Esophagus squamous epithelium (tissue), 5 donors: ENCODE measurements around the gene CDKL5. TPM values are rescaled to one million over a fixed set of nuclear protein-coding genes. Genes with fewer than 3 reads are reported as not detected.

Experiments
- DNase-seq: peaks from one replicate; lab custom pipeline; 2025; lab: John Stamatoyannopoulos, UW
- H3K27ac ChIP-seq, 4 donors: fragments of 200-600 bp; sonication (generic); one replicate each; pipeline ENCODE4 v1.5.1; 2016 to 2019; ENCODE audit warnings: mild to moderate bottlenecking in 1 of 4
- H3K27me3 ChIP-seq, 4 donors: fragments of 200-600 bp; sonication (generic); 1 replicate in 3 of 4; 2 replicates in 1 of 4; pipeline versions ENCODE4 v1.5.1 to v1.6.0; 2017 to 2021; ENCODE audit warnings: antibody characterized with exemption in 1 of 4
- H3K36me3 ChIP-seq, 3 donors: fragments of 200-600 bp; sonication (generic); one replicate each; pipeline ENCODE4 v1.5.1; 2016 to 2019
- H3K4me1 ChIP-seq, 3 donors: fragments of 200-600 bp; sonication (generic); one replicate each; pipeline ENCODE4 v1.5.1; 2017 to 2019
- H3K4me3 ChIP-seq, 4 donors: fragments of 200-600 bp; sonication (generic); 1 replicate in 3 of 4; 2 replicates in 1 of 4; pipeline ENCODE4 v1.5.1; 2016 to 2019; ENCODE audit warnings: mild to moderate bottlenecking in 2 of 4, moderate library complexity in 1 of 4
- H3K9me3 ChIP-seq, 3 donors: fragments of 200-600 bp; sonication (generic); one replicate each; pipeline ENCODE4 v1.5.1; 2016 to 2019
- POLR2A ChIP-seq, 4 donors: fragments of 450-650 bp; IDR thresholded peaks; one replicate each; pipeline ENCODE4 v1.6.1; 2017; ENCODE audit warnings: antibody characterized with exemption in 4 of 4, mild to moderate bottlenecking in 4 of 4, moderate library complexity in 3 of 4
- WGBS, 2 donors: methylation state at CpG; one replicate each; pipeline ENCODE4 v1.1.5; 2018; 5-methylcytosine and 5-hydroxymethylcytosine counted together
- intact Hi-C: fragments of 100-400 bp; cut with DNase I; formaldehyde crosslinking; loops from one replicate; pipeline ENCODE4 v1.15.0; 2022
- total RNA-seq, 4 donors: library from RNA; depleted of rRNA; stranded (reverse); fragments of >200 nt; gene quantifications; one replicate each; pipeline ENCODE4 v1.1.0, GENCODE V29; 2016
- TF ChIP-seq, protein P1 (sequence below), 6 experiments: fragments of 450-650 bp in 4 of 6; fragments of 200-600 bp in 2 of 6; sonication (generic) in 2 of 6; IDR thresholded peaks; one replicate each; pipeline ENCODE4 v1.5.1; 2016 to 2019; ENCODE audit warnings: antibody characterized with exemption in 6 of 6, mild to moderate bottlenecking in 4 of 6, moderate library complexity in 4 of 6
- donor health status: DM: yes; HTN: yes; CAD: no.

Gene CDKL5
- total RNA-seq, 4 donors from 2014 or later: 4.9 to 11.7 (median 7.8) TPM

GRCh38 chrX:18558799-18559198 is 133.4 kb downstream of the CDKL5 start:
- no peak for TF ChIP-seq POLR2A (IDR thresholded peaks at IDR 0.05)
- TF ChIP-seq, protein P1, sequence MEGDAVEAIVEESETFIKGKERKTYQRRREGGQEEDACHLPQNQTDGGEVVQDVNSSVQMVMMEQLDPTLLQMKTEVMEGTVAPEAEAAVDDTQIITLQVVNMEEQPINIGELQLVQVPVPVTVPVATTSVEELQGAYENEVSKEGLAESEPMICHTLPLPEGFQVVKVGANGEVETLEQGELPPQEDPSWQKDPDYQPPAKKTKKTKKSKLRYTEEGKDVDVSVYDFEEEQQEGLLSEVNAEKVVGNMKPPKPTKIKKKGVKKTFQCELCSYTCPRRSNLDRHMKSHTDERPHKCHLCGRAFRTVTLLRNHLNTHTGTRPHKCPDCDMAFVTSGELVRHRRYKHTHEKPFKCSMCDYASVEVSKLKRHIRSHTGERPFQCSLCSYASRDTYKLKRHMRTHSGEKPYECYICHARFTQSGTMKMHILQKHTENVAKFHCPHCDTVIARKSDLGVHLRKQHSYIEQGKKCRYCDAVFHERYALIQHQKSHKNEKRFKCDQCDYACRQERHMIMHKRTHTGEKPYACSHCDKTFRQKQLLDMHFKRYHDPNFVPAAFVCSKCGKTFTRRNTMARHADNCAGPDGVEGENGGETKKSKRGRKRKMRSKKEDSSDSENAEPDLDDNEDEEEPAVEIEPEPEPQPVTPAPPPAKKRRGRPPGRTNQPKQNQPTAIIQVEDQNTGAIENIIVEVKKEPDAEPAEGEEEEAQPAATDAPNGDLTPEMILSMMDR (IDR thresholded peaks at IDR 0.05): no peak
- intact Hi-C loops: no loop called here
- H3K9me3 ChIP-seq: no peaks in the 10 kb centered on the region
- no peak overlapping the region for H3K27ac ChIP-seq
- no peaks in the 10 kb centered on the region for H3K36me3 ChIP-seq
- DNase-seq: no peak
- no peak overlapping the region for H3K4me3 ChIP-seq
- H3K27me3 ChIP-seq: no peaks in the 10 kb centered on the region
- WGBS, 2 donors: 70 to 78% methylated on average over 3 of the region's 3 CpGs
- H3K4me1 ChIP-seq: no peaks in the 10 kb centered on the region

GRCh38 chrX:18561020-18561419 is 135.6 kb downstream of the CDKL5 start:
- intact Hi-C loops: no loop called here
- Histone ChIP-seq H3K27ac (no peak overlapping the region), H3K9me3 (no peaks in the 10 kb centered on the region), H3K4me1 (no peaks in the 10 kb centered on the region), H3K27me3 (no peaks in the 10 kb centered on the region), H3K4me3 (no peak overlapping the region), H3K36me3 (no peaks in the 10 kb centered on the region)
- TF ChIP-seq POLR2A (IDR thresholded peaks at IDR 0.05): no peak
- TF ChIP-seq, protein P1 (IDR thresholded peaks at IDR 0.05): no peak
- WGBS, 2 donors: 75 to 80% methylated on average over 1 of the region's 1 CpG
- no peak for DNase-seq

DNA sequence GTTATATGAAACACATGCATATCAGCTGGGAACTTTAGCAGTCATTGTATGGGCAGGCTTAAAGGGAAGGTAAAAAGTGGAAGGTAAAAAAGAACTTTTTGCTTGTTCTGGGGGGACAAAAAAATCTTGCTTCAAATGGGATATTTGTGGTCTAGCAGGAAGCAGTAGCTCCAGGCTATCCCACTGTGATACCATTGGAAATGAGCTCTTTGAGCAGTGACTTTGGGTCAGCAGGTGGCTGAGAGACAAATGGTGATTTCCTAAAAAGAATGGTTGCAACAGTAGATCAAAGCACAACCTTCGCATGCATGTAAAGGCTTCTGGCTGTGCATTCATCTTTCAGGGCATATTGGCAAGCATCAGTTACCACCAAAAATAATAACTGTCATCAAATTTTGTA is 140.3 kb downstream of the CDKL5 start:
- no peak overlapping the region for H3K4me3 ChIP-seq
- intact Hi-C loops: no loop called here

DNA sequence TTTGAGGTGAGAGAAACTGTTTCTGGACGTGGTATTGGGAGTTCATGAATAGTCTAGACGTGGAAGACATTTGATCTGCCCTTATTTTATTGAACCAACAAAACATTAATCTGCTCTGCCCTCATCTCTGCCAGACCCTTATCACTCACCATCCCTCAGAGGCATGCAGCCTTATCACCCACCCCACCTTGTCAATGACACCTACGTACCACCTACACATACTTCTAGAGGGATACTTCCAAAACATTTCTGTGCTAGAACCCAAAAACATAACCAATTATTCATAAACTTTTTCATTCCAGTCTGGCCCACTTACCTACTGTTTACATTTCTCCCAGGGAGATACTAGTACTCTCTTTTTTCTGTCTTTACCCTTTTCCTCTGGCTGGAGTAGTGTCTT is 141.3 kb downstream of the CDKL5 start:
- intact Hi-C loops: no loop called here
- Histone ChIP-seq H3K27ac (no peak overlapping the region), H3K27me3 (no peaks in the 10 kb centered on the region), H3K36me3 (no peaks in the 10 kb centered on the region), H3K4me1 (no peaks in the 10 kb centered on the region), H3K4me3 (no peak overlapping the region), H3K9me3 (no peaks in the 10 kb centered on the region)
- TF ChIP-seq, protein P1 (IDR thresholded peaks at IDR 0.05): no peak
- TF ChIP-seq POLR2A (IDR thresholded peaks at IDR 0.05): no peak
- DNase-seq: no peak
- 85 to 100% methylated on average over 3 of the region's 3 CpGs for WGBS, 2 donors

More for the DNA sequence above, 140.3 kb downstream of the CDKL5 start:
- H3K27ac ChIP-seq: no peak overlapping the region
- no peaks in the 10 kb centered on the region for H3K4me1 ChIP-seq
- no peak for DNase-seq
- no peaks in the 10 kb centered on the region for H3K36me3 ChIP-seq
- WGBS, 2 donors: 100% methylated on average over 1 of the region's 1 CpG; no CpG with 5 or more reads in 1 of the 2 donors
- H3K27me3 ChIP-seq: no peaks in the 10 kb centered on the region
- TF ChIP-seq POLR2A (IDR thresholded peaks at IDR 0.05): no peak
- TF ChIP-seq, protein P1 (IDR thresholded peaks at IDR 0.05): no peak
- no peaks in the 10 kb centered on the region for H3K9me3 ChIP-seq

DNA sequence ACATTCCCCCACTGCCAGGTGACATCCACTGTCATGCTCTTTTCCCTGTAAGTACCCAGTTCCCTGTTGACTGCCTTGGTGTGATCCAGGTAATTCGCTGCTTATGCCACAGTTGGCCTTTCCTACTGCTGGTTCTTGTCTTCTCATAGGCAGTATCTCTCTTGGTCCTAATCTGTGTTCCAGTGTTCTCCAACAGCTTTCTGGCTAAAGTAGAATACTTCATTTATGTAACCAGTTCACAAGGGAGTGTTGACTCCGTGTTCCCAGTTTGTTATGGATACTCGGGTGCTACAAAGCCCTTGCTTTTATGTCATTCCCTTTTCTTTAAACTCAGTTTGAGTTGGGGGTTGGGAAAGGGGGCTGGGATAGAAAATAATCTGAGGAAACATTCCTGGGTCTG is 148.1 kb downstream of the CDKL5 start:
- no peaks in the 10 kb centered on the region for H3K27me3 ChIP-seq
- H3K9me3 ChIP-seq: no peaks in the 10 kb centered on the region
- no peaks in the 10 kb centered on the region for H3K4me1 ChIP-seq
- TF ChIP-seq, protein P1 (IDR thresholded peaks at IDR 0.05): no peak
- TF ChIP-seq POLR2A (IDR thresholded peaks at IDR 0.05): no peak
- no peak for DNase-seq
- WGBS, 2 donors: 73 to 87% methylated on average over 3 of the region's 3 CpGs
- intact Hi-C loops: no loop called here
- H3K27ac ChIP-seq: no peak overlapping the region
- H3K4me3 ChIP-seq: no peak overlapping the region
- no peaks in the 10 kb centered on the region for H3K36me3 ChIP-seq
